ENCODE results near the gene LSG1.
A peak's percentile ranks its signal among the peaks of the same experiment; 100 is the strongest.

The LSG1 gene

GRCh38 chr3:194686414-194686815, 14.4 kb upstream of the LSG1 start:
- Histone ChIP-seq H3K9me3 (replicated peaks; ENCODE audit: low read length) (no peaks in the 10 kb centered on the region), H3K9ac (ENCODE audit: low read depth, low read length) (peak overlapping the region; percentile 76), H3K4me3 (ENCODE audit: low read length) (peak overlapping the region; percentile 87), H3K27me3 (ENCODE audit: control insufficient read depth, insufficient read depth, low read length) (peaks cover under 1% of the 10 kb centered on the region), H3K4me2 (ENCODE audit: low read length) (peak overlapping the region; percentile 98), H3K36me3 (ENCODE audit: insufficient read depth, low read length) (no peaks in the 10 kb centered on the region), H3K4me1 (ENCODE audit: control insufficient read depth, insufficient read depth, low read length) (peaks cover 34% of the 10 kb centered on the region)

GRCh38 chr3:194685718-194686413, 13.9 kb upstream of the LSG1 start, which contains the start of gene FAM43A:
Gene FAM43A (plus strand): TSS chr3:194685883. CDS start chr3:194686827, 944 bp downstream.
- H3K36me3 ChIP-seq (ENCODE audit: insufficient read depth, low read length): no peaks in the 10 kb centered on the region
- no peaks in the 10 kb centered on the region for H3K9me3 ChIP-seq (replicated peaks; ENCODE audit: low read length)
- peak within 1 kb of the TSS; percentile 87 for H3K4me3 ChIP-seq (ENCODE audit: low read length)
- no peaks in the 10 kb centered on the region for H3K27me3 ChIP-seq (ENCODE audit: control insufficient read depth, insufficient read depth, low read length)
- peaks cover 34% of the 10 kb centered on the region for H3K4me1 ChIP-seq (ENCODE audit: control insufficient read depth, insufficient read depth, low read length)
- peak within 1 kb of the TSS; percentile 98 for H3K4me2 ChIP-seq (ENCODE audit: low read length)
- H3K9ac ChIP-seq (ENCODE audit: low read depth, low read length): peak within 1 kb of the TSS; percentile 76

- Histone ChIP-seq H3K36me3 (ENCODE audit: insufficient read depth, low read length) (no peaks in the 10 kb centered on the region), H3K4me2 (ENCODE audit: low read length) (peak overlapping the region; percentile 98), H3K4me1 (ENCODE audit: control insufficient read depth, insufficient read depth, low read length) (peaks cover 34% of the 10 kb centered on the region), H3K4me3 (ENCODE audit: low read length) (peak overlapping the region; percentile 87), H3K27me3 (ENCODE audit: control insufficient read depth, insufficient read depth, low read length) (no peaks in the 10 kb centered on the region), H3K9ac (ENCODE audit: low read depth, low read length) (peak overlapping the region; percentile 28), H3K9me3 (replicated peaks; ENCODE audit: low read length) (no peaks in the 10 kb centered on the region)
These were observed 13.2 kb upstream of the LSG1 start for GRCh38 chr3:194685065-194685717.

GRCh38 chr3:194683380-194683779, 11.4 kb upstream of the LSG1 start:
- Histone ChIP-seq H3K27me3 (ENCODE audit: control insufficient read depth, insufficient read depth, low read length) (no peaks in the 10 kb centered on the region), H3K9me3 (replicated peaks; ENCODE audit: low read length) (no peaks in the 10 kb centered on the region), H3K36me3 (ENCODE audit: insufficient read depth, low read length) (no peaks in the 10 kb centered on the region), H3K9ac (ENCODE audit: low read depth, low read length) (no peak overlapping the region), H3K4me2 (ENCODE audit: low read length) (peak overlapping the region; percentile 67), H3K4me1 (ENCODE audit: control insufficient read depth, insufficient read depth, low read length) (peaks cover 24% of the 10 kb centered on the region), H3K4me3 (ENCODE audit: low read length) (no peak overlapping the region)

GRCh38 chr3:194682694-194683310, 10.8 kb upstream of the LSG1 start:
- H3K27me3 ChIP-seq (ENCODE audit: control insufficient read depth, insufficient read depth, low read length): no peaks in the 10 kb centered on the region
- H3K4me2 ChIP-seq (ENCODE audit: low read length): peak overlapping the region; percentile 67
- H3K4me3 ChIP-seq (ENCODE audit: low read length): no peak overlapping the region
- no peak overlapping the region for H3K9ac ChIP-seq (ENCODE audit: low read depth, low read length)
- peaks cover 24% of the 10 kb centered on the region for H3K4me1 ChIP-seq (ENCODE audit: control insufficient read depth, insufficient read depth, low read length)
- no peaks in the 10 kb centered on the region for H3K36me3 ChIP-seq (ENCODE audit: insufficient read depth, low read length)
- H3K9me3 ChIP-seq (replicated peaks; ENCODE audit: low read length): no peaks in the 10 kb centered on the region

- no peak overlapping the region for H3K9ac ChIP-seq (ENCODE audit: low read depth, low read length)
- no peaks in the 10 kb centered on the region for H3K9me3 ChIP-seq (replicated peaks; ENCODE audit: low read length)
- H3K4me1 ChIP-seq (ENCODE audit: control insufficient read depth, insufficient read depth, low read length): peaks cover 19% of the 10 kb centered on the region
- peak overlapping the region; percentile 67 for H3K4me2 ChIP-seq (ENCODE audit: low read length)
- H3K4me3 ChIP-seq (ENCODE audit: low read length): no peak overlapping the region
- H3K36me3 ChIP-seq (ENCODE audit: insufficient read depth, low read length): no peaks in the 10 kb centered on the region
- H3K27me3 ChIP-seq (ENCODE audit: control insufficient read depth, insufficient read depth, low read length): peaks cover 5% of the 10 kb centered on the region
These were observed 10.2 kb upstream of the LSG1 start for GRCh38 chr3:194682189-194682693.

- H3K9ac ChIP-seq (ENCODE audit: low read depth, low read length): no peak overlapping the region
- peaks cover 12% of the 10 kb centered on the region for H3K4me1 ChIP-seq (ENCODE audit: control insufficient read depth, insufficient read depth, low read length)
- no peaks in the 10 kb centered on the region for H3K9me3 ChIP-seq (replicated peaks; ENCODE audit: low read length)
- H3K4me3 ChIP-seq (ENCODE audit: low read length): no peak overlapping the region
- H3K4me2 ChIP-seq (ENCODE audit: low read length): no peak overlapping the region
- H3K27me3 ChIP-seq (ENCODE audit: control insufficient read depth, insufficient read depth, low read length): peaks cover 12% of the 10 kb centered on the region
- no peaks in the 10 kb centered on the region for H3K36me3 ChIP-seq (ENCODE audit: insufficient read depth, low read length)
These were observed 9.1 kb upstream of the LSG1 start for GRCh38 chr3:194680888-194681615.

GRCh38 chr3:194676471-194676870, 4.5 kb upstream of the LSG1 start:
- no peaks in the 10 kb centered on the region for H3K9me3 ChIP-seq (replicated peaks; ENCODE audit: low read length)

GRCh38 chr3:194675680-194676079, 3.7 kb upstream of the LSG1 start:
- H3K4me1 ChIP-seq (ENCODE audit: control insufficient read depth, insufficient read depth, low read length): peaks cover 18% of the 10 kb centered on the region
- peaks cover 25% of the 10 kb centered on the region for H3K27me3 ChIP-seq (ENCODE audit: control insufficient read depth, insufficient read depth, low read length)
- no peak overlapping the region for H3K9ac ChIP-seq (ENCODE audit: low read depth, low read length)
- no peak overlapping the region for H3K4me2 ChIP-seq (ENCODE audit: low read length)
- H3K4me3 ChIP-seq (ENCODE audit: low read length): no peak overlapping the region
- no peaks in the 10 kb centered on the region for H3K36me3 ChIP-seq (ENCODE audit: insufficient read depth, low read length)
- H3K9me3 ChIP-seq (replicated peaks; ENCODE audit: low read length): no peaks in the 10 kb centered on the region

More at GRCh38 chr3:194676471-194676870, 4.5 kb upstream of the LSG1 start:
- peaks cover 11% of the 10 kb centered on the region for H3K4me1 ChIP-seq (ENCODE audit: control insufficient read depth, insufficient read depth, low read length)
- no peak overlapping the region for H3K4me3 ChIP-seq (ENCODE audit: low read length)
- no peaks in the 10 kb centered on the region for H3K36me3 ChIP-seq (ENCODE audit: insufficient read depth, low read length)
- H3K27me3 ChIP-seq (ENCODE audit: control insufficient read depth, insufficient read depth, low read length): peaks cover 25% of the 10 kb centered on the region
- H3K9ac ChIP-seq (ENCODE audit: low read depth, low read length): no peak overlapping the region
- H3K4me2 ChIP-seq (ENCODE audit: low read length): no peak overlapping the region

- no peak overlapping the region for H3K4me3 ChIP-seq (ENCODE audit: low read length)
- no peak overlapping the region for H3K9ac ChIP-seq (ENCODE audit: low read depth, low read length)
- H3K36me3 ChIP-seq (ENCODE audit: insufficient read depth, low read length): no peaks in the 10 kb centered on the region
These were observed 3.2 kb upstream of the LSG1 start for GRCh38 chr3:194675081-194675640.

GRCh38 chr3:194673761-194674160, 1.8 kb upstream of the LSG1 start:
- H3K4me2 ChIP-seq (ENCODE audit: low read length): no peak overlapping the region
- no peaks in the 10 kb centered on the region for H3K9me3 ChIP-seq (replicated peaks; ENCODE audit: low read length)
- H3K27me3 ChIP-seq (ENCODE audit: control insufficient read depth, insufficient read depth, low read length): peaks cover 25% of the 10 kb centered on the region

More at GRCh38 chr3:194675081-194675640, 3.2 kb upstream of the LSG1 start:
- peaks cover 21% of the 10 kb centered on the region for H3K4me1 ChIP-seq (ENCODE audit: control insufficient read depth, insufficient read depth, low read length)
- H3K9me3 ChIP-seq (replicated peaks; ENCODE audit: low read length): no peaks in the 10 kb centered on the region
- no peak overlapping the region for H3K4me2 ChIP-seq (ENCODE audit: low read length)
- peaks cover 25% of the 10 kb centered on the region for H3K27me3 ChIP-seq (ENCODE audit: control insufficient read depth, insufficient read depth, low read length)

More at GRCh38 chr3:194673761-194674160, 1.8 kb upstream of the LSG1 start:
- Histone ChIP-seq H3K36me3 (ENCODE audit: insufficient read depth, low read length) (peaks cover 7% of the 10 kb centered on the region), H3K9ac (ENCODE audit: low read depth, low read length) (no peak overlapping the region), H3K4me3 (ENCODE audit: low read length) (no peak overlapping the region), H3K4me1 (ENCODE audit: control insufficient read depth, insufficient read depth, low read length) (peaks cover 21% of the 10 kb centered on the region)

All from skeletal muscle satellite cell (primary cell).